ENCODE measurements around the gene SEPTIN7. TPM values are rescaled to one million over a fixed set of nuclear protein-coding genes. Genes with fewer than 3 reads are reported as not detected.

SEPTIN7 gene
- total and polyA plus RNA-seq, 9 of the 15 experiments (the other 6 are each of a cell fraction or from before 2014, with no cell fraction given), result 95.0 to 268 (median 163) TPM

GRCh38 chr7:35799846-35800717 lies 775 bp upstream of the SEPTIN7 start (continued):
- no peak for TF ChIP-seq TEAD4 (IDR thresholded peaks at IDR 0.05; ENCODE audit: low read length)
- no peak for TF ChIP-seq TEAD4 (CRISPR knock-in tag; IDR thresholded peaks at IDR 0.05; ENCODE audit: borderline replicate concordance)
- TF ChIP-seq ZNF586 (CRISPR knock-in tag; conservative IDR thresholded peaks at IDR 0.05), result no peak
- TF ChIP-seq YBX1 (IDR thresholded peaks at IDR 0.05), result no peak
- TF ChIP-seq RAD21 (CRISPR knock-in tag; conservative IDR thresholded peaks at IDR 0.05 in 1 of 2, IDR thresholded peaks at IDR 0.05 in 1 of 2), result no peak
- no peak for TF ChIP-seq ZNF77 (CRISPR knock-in tag; IDR thresholded peaks at IDR 0.05)
- peak; percentile 34; the same call in 1 of the 2 replicates for TF ChIP-seq RB1 (IDR thresholded peaks at IDR 0.05; ENCODE audit: low read depth)
- peak; percentile 96 for TF ChIP-seq ZC3H4 (CRISPR knock-in tag; IDR thresholded peaks at IDR 0.05; ENCODE audit: borderline replicate concordance)
- TF ChIP-seq ZNF655 (CRISPR knock-in tag; IDR thresholded peaks at IDR 0.05), result no peak
- peak in 1 of 2 experiments; percentile 24; a peak in 1 of 4 replicates for TF ChIP-seq RCOR1 (IDR thresholded peaks at IDR 0.05; ENCODE audit: borderline replicate concordance in 1 of 2, low read depth in 2 of 2, low read length in 2 of 2)
- TF ChIP-seq DLX4 (CRISPR knock-in tag; IDR thresholded peaks at IDR 0.05), result no peak
- no peak for TF ChIP-seq FOS (IDR thresholded peaks at IDR 0.05; ENCODE audit: extremely low read depth, insufficient read length)
- no peak for TF ChIP-seq NR2C2 (CRISPR knock-in tag; IDR thresholded peaks at IDR 0.05)
- TF ChIP-seq NR2C2 (tag; IDR thresholded peaks at IDR 0.05), result no peak
- no peak for TF ChIP-seq ZFP1 (CRISPR knock-in tag; IDR thresholded peaks at IDR 0.05)
- TF ChIP-seq TRIM24 (IDR thresholded peaks at IDR 0.05), result 0 out of 4 replicates have a peak, but pooled peaks of 1 of the 2 experiments have one; percentile 11
- TF ChIP-seq TFAP4 (CRISPR knock-in tag; IDR thresholded peaks at IDR 0.05; ENCODE audit: borderline replicate concordance), result no peak
- no peak for TF ChIP-seq MCM5 (IDR thresholded peaks at IDR 0.05; ENCODE audit: low read depth)
- no peak for TF ChIP-seq KLF10 (CRISPR knock-in tag; IDR thresholded peaks at IDR 0.05)
- TF ChIP-seq IRF1 (CRISPR knock-in tag; IDR thresholded peaks at IDR 0.05; ENCODE audit: borderline replicate concordance), result no peak
- no peak for TF ChIP-seq GABPA (tag; conservative IDR thresholded peaks at IDR 0.05; ENCODE audit: low read depth)
- no peak for TF ChIP-seq HLTF (IDR thresholded peaks at IDR 0.05)
- TF ChIP-seq PRMT5 (CRISPR knock-in tag; IDR thresholded peaks at IDR 0.05), result no peak
- TF ChIP-seq IRF2 (CRISPR knock-in tag; IDR thresholded peaks at IDR 0.05), result no peak
- TF ChIP-seq RFX5 (IDR thresholded peaks at IDR 0.05; ENCODE audit: low read depth, low read length), result 0 out of 2 replicates have a peak, but pooled peaks have one; percentile 7
- TF ChIP-seq COPS2 (conservative IDR thresholded peaks at IDR 0.05), result no peak

All from K562 (cell line).